CD4-positive, alpha-beta T cell treated with Interleukin-21 for 1 hour (primary cell): ENCODE measurements around the gene SOX6.
"Not testable (repeated sequence)": the region's sequence is repeated elsewhere in the genome, so short reads cannot be mapped to it uniquely, and the experiment has no call there.

Source experiments
- DNase-seq: peaks from one replicate; pipeline ENCODE4 v3.0.0-alpha.2; 2020

SOX6 gene

GRCh38 chr11:16356057-16356760, at the start of gene SOX6:
Gene SOX6 (minus strand): TSS chr11:16356546. CDS start chr11:16341248, 15,298 bp downstream.
- no peak for DNase-seq

GRCh38 chr11:16404781-16405285, 48.5 kb upstream of the SOX6 start:
- DNase-seq = no peak

DNA sequence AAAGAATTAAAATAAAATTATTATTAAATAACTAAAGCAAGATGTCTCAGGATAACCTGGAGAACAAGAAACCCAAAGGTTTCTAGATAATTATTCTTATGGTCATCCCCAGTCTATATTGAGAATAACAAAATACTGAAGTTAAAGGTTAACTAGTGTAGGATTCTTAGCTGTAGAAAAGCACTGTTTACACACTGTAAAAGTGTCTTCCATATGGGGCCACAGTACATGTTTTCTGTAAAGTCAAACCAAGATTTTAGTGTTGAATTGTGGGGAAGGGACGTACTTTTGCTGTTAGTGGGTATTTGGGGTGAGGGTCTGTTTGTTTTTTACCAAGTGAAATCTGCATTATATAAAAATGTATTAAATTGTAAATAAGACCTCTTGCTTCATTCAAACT, 47.5 kb upstream of the SOX6 start:
- no peak for DNase-seq

GRCh38 chr11:16403448-16403803, 47.1 kb upstream of the SOX6 start:
- DNase-seq = no peak

GRCh38 chr11:16402654-16403447, 46.5 kb upstream of the SOX6 start:
- DNase-seq = no peak

DNA sequence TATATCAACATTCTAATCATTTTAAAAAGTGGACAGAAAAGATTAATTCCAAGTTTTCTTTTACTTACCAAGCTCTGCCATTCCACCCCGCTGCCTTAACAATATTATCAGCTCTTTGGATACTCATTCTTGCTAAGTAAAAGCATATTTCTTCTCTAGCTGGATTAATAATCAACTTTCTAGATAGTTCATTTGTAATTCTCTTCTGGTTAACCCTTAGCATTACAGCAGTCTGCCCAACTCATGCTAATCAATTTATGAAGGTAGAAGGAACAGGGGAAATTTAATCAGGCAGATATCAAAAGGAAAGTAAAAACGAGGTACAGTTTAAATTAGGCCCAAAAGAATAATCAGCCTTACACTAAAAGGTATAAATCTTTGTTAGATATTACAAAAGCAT, 41.0 kb upstream of the SOX6 start:
- no peak for DNase-seq

DNA sequence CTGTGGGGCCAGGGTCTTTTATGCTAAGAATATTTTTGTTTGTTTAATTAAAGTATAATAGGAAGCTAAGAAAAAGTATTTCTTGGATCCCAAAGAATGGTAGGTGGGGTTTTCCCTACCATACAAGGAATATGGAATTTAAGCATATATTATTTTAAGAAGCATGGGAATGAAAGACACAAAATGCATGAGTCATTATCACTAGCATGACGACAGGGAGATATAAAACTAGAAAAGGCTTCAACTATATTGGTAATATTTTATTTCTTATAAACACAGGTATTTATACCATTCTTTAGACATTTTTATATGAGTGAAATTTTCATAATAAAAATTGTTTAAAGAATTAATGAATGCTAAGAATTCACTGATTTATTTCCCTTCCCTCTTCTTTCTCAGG, 39.3 kb upstream of the SOX6 start:
- DNase-seq = no peak

- DNase-seq = no peak
Measured at GRCh38 chr11:16394947-16395346, 38.6 kb upstream of the SOX6 start.

GRCh38 chr11:16393340-16393739, 37.0 kb upstream of the SOX6 start:
- DNase-seq = no peak

GRCh38 chr11:16392616-16393015, 36.3 kb upstream of the SOX6 start:
- no peak for DNase-seq

GRCh38 chr11:16390826-16391225, 34.5 kb upstream of the SOX6 start:
- DNase-seq = not testable (repeated sequence)

DNA sequence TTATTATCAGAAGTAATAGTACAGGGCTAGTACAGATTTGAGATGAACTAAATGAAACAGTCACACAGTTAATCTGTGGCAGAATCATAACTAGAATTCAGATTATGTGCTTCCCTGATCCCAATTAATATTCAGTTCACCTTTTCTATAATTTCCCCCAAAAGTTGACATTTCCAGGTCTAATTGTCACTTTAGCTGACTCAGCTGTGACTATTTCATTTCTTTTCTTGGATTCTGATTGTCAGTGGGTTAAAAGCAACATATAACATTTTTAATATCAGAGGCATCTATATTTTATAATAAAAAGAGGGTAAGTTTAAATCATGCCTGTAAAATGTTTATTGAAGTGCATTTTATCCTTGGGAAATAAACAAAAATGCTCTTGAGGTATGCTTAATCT, 28.8 kb upstream of the SOX6 start:
- DNase-seq = no peak

DNA sequence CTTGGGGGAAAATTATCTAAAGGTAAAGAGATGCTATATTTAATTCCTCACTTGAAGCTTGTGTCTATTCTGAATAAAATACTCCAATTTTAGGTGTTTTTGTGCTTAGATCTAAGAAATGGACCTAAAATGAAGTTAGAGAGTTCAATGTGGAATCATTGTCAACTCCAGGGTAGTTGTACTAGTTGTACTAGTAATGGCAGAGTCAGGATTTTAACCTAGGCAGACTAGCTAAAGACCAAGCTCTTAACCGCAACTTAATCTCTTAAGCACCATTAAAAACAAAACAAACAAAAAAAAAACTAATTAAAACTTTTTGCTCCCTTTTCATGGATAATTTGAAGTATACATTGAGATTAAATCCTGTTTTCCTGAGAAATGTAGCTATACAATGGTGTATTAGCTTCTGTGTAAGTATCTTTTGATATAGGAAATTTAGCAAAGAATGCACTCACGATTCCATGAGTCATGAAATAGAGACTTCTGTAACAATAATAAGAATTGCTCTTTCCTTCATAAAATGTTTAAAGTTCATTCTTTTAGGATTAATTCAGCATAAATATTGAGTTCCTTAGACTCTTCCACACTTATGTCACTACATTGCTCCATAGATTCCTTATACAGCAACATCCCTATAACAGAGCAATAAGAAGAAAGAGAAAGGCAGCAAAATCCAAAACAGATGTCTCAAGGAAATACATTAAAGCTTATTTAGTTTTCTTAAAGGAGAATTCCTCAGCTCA, 26.5 kb upstream of the SOX6 start:
- no peak for DNase-seq

- no peak for DNase-seq
Measured at GRCh38 chr11:16382186-16382585, 25.8 kb upstream of the SOX6 start.

DNA sequence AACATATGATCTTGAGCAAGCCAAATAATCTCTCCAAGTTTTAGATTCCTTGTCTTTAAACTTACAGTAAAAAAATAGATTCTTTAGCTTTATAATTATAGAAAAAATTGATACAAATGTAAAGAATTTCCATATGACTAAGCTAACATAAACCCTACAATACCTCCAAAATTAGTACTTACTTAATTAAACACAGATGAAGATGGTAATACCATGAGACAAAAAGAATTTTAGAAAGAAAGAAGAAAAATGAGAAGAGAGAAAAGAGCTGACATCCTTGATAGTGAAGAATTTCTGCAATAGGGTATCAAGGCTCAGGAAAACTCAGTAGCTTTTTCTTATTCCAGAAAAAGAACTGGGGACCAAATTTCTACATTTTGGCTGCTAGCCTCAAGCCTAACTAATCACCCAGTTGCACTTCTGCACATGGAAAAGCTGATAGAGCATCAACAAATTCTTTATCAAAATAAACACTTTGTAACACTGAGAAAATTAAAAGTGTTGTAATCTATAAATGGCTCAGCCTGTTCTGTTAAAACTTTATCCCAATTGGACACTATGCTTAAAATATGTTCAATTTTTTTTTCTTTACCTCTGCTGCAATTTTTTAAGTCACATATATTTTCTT, 24.7 kb upstream of the SOX6 start:
- DNase-seq = no peak

DNA sequence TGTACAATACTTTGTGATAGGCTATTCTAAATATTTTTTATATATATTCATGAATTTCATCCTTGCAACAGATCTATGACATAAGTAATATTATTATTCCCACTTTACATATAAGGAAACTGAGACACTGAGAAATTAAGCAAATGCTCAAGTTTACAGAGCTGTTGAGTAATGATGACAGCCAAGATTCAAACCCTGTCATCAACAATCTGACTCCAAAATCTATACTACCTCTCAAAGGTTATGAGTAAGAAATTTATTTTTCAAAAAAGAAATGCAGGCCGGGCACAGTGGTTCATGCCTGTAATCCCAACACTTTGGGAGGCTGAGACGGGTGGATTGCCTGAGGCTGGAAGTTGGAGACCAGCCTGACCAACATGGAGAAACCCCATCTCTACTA, 22.6 kb upstream of the SOX6 start:
- DNase-seq = no peak

GRCh38 chr11:16377746-16378145, 21.4 kb upstream of the SOX6 start:
- DNase-seq = no peak

- not testable (repeated sequence) for DNase-seq
Measured at GRCh38 chr11:16375664-16376063, 19.3 kb upstream of the SOX6 start.

- no peak for DNase-seq
Measured at GRCh38 chr11:16373768-16374167, 17.4 kb upstream of the SOX6 start.

DNA sequence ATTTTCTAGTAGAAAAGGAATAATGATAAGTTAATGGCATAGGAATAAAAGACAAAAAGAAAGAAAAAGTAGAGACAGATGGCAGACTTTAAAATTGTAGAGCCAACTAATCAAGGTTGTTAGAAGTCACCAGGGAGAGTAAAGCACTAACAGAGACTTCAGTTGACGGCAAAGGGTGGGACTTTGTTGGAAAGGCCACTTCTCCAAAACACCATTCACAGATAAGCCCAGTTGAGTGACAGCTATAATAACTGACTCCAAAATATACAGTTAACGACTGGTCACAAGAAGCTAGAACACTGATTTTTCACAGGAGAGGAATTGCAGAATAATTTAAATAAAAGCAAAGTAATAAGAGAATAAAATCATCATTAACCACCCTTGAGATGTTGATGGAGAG, 16.0 kb upstream of the SOX6 start:
- DNase-seq = no peak

GRCh38 chr11:16367252-16367651, 10.9 kb upstream of the SOX6 start:
- no peak for DNase-seq

- no peak for DNase-seq
Measured at GRCh38 chr11:16365581-16366228, 9.4 kb upstream of the SOX6 start.

- no peak for DNase-seq
Measured at GRCh38 chr11:16364254-16364653, 7.9 kb upstream of the SOX6 start.
